Measurements from ENCODE around the gene ARCN1. TPM values are rescaled to one million over a fixed set of nuclear protein-coding genes. Genes with fewer than 3 reads are reported as not detected.

The ARCN1 gene
- total and polyA plus RNA-seq, 7 experiments from 2014 or later, result 71.2 to 170 (median 123) TPM

GRCh38 chr11:118646393-118646792 lies 74.2 kb downstream of the ARCN1 start:
- no peaks in the 10 kb centered on the region for H3K27me3 Mint-ChIP-seq
- intact Hi-C loops (cut with micrococcal nuclease), result no loop called here
- CTCF ChIA-PET, result no interaction called here
- DNase-seq (no peak), ATAC-seq (no peak)
- no peak overlapping the region for H3K27ac Mint-ChIP-seq
- Histone ChIP-seq H3K4me3 (ENCODE audit: low read length) (no peak overlapping the region), H3K4me1 (ENCODE audit: control insufficient read depth in 2 of 2, insufficient read depth in 2 of 2, low read length in 2 of 2) (no peaks in the 10 kb centered on the region), H3K27me3 (ENCODE audit: control insufficient read depth in 2 of 2, insufficient read depth in 2 of 2, low read length in 2 of 2) (no peaks in the 10 kb centered on the region), H3K9me3 (ENCODE audit: control insufficient read depth in 2 of 3, low read length in 3 of 3) (no peaks in the 10 kb centered on the region), H3K36me3 (ENCODE audit: control insufficient read depth in 2 of 3, insufficient read depth in 3 of 3, low read length in 3 of 3) (no peaks in the 10 kb centered on the region), H3K27ac (ENCODE audit: low read depth, low read length) (no peak overlapping the region)
- no peaks in the 10 kb centered on the region for H3K9me3 Mint-ChIP-seq
- H3K4me1 Mint-ChIP-seq, result peaks cover 0 to 2% (median 0%) of the 10 kb centered on the region in 7 donors
- no peak overlapping the region for H3K4me3 Mint-ChIP-seq
- POLR2A ChIA-PET, result interaction anchor here (0.8 kb wide), 1 partner anchor 231 kb away, joined by 3 read pairs; no protein-coding TSS in a partner anchor
- H3K36me3 Mint-ChIP-seq, result peaks cover 0 to 3% (median 0%) of the 10 kb centered on the region in 5 donors

GRCh38 chr11:118648291-118648690 lies 76.1 kb downstream of the ARCN1 start:
- no peaks in the 10 kb centered on the region for H3K9me3 ChIP-seq (ENCODE audit: control insufficient read depth in 2 of 3, low read length in 3 of 3)
- no peak overlapping the region for H3K4me3 Mint-ChIP-seq
- H3K4me1 ChIP-seq (ENCODE audit: control insufficient read depth in 2 of 2, insufficient read depth in 2 of 2, low read length in 2 of 2), result no peaks in the 10 kb centered on the region
- H3K27me3 Mint-ChIP-seq, result no peaks in the 10 kb centered on the region
- no peak overlapping the region for H3K4me3 ChIP-seq (ENCODE audit: low read length)
- H3K9me3 Mint-ChIP-seq, result no peaks in the 10 kb centered on the region
- H3K27me3 ChIP-seq (ENCODE audit: control insufficient read depth in 2 of 2, insufficient read depth in 2 of 2, low read length in 2 of 2), result no peaks in the 10 kb centered on the region
- DNase-seq (no peak), ATAC-seq (no peak)
- no peak overlapping the region for H3K27ac ChIP-seq (ENCODE audit: low read depth, low read length)
- ChIA-PET CTCF (no interaction called here), POLR2A (no interaction called here)
- H3K36me3 Mint-ChIP-seq, result peaks cover 0 to 3% (median 0%) of the 10 kb centered on the region in 5 donors
- peak overlapping the region in 1 of 9 donors; percentile 30 for H3K27ac Mint-ChIP-seq
- H3K4me1 Mint-ChIP-seq, result peaks cover 6 to 13% (median 11%) of the 10 kb centered on the region in 7 donors
- intact Hi-C loops (cut with micrococcal nuclease), result no loop called here
- no peaks in the 10 kb centered on the region for H3K36me3 ChIP-seq (ENCODE audit: control insufficient read depth in 2 of 3, insufficient read depth in 3 of 3, low read length in 3 of 3)

GRCh38 chr11:118649941-118650340 lies 77.7 kb downstream of the ARCN1 start:
- Histone ChIP-seq H3K4me3 (ENCODE audit: low read length) (no peak overlapping the region), H3K27ac (ENCODE audit: low read depth, low read length) (no peak overlapping the region), H3K27me3 (ENCODE audit: control insufficient read depth in 2 of 2, insufficient read depth in 2 of 2, low read length in 2 of 2) (no peaks in the 10 kb centered on the region), H3K9me3 (ENCODE audit: control insufficient read depth in 2 of 3, low read length in 3 of 3) (no peaks in the 10 kb centered on the region), H3K4me1 (ENCODE audit: control insufficient read depth in 2 of 2, insufficient read depth in 2 of 2, low read length in 2 of 2) (no peaks in the 10 kb centered on the region), H3K36me3 (ENCODE audit: control insufficient read depth in 2 of 3, insufficient read depth in 3 of 3, low read length in 3 of 3) (no peaks in the 10 kb centered on the region)
- Mint-ChIP-seq H3K27ac (no peak overlapping the region), H3K27me3 (no peaks in the 10 kb centered on the region), H3K4me3 (no peak overlapping the region), H3K36me3 (peaks cover 0 to under 1% (median 0%) of the 10 kb centered on the region in 5 donors), H3K9me3 (no peaks in the 10 kb centered on the region), H3K4me1 (peaks cover 6 to 13% (median 11%) of the 10 kb centered on the region in 7 donors)
- POLR2A ChIA-PET, result no interaction called here
- DNase-seq (no peak), ATAC-seq (no peak)
- CTCF ChIA-PET, result no interaction called here
- intact Hi-C loops (cut with micrococcal nuclease), result no loop called here

- no peaks in the 10 kb centered on the region for H3K9me3 ChIP-seq (ENCODE audit: control insufficient read depth in 2 of 3, low read length in 3 of 3)
- ChIA-PET CTCF (no interaction called here), POLR2A (no interaction called here)
- H3K4me1 Mint-ChIP-seq, result peaks cover 6 to 13% (median 11%) of the 10 kb centered on the region in 7 donors
- H3K27ac ChIP-seq (ENCODE audit: low read depth, low read length), result no peak overlapping the region
- no peaks in the 10 kb centered on the region for H3K36me3 ChIP-seq (ENCODE audit: control insufficient read depth in 2 of 3, insufficient read depth in 3 of 3, low read length in 3 of 3)
- no peak overlapping the region for H3K4me3 ChIP-seq (ENCODE audit: low read length)
- intact Hi-C loops (cut with micrococcal nuclease), result no loop called here
- no peak overlapping the region for H3K4me3 Mint-ChIP-seq
- no peaks in the 10 kb centered on the region for H3K36me3 Mint-ChIP-seq
- no peaks in the 10 kb centered on the region for H3K27me3 ChIP-seq (ENCODE audit: control insufficient read depth in 2 of 2, insufficient read depth in 2 of 2, low read length in 2 of 2)
- H3K4me1 ChIP-seq (ENCODE audit: control insufficient read depth in 2 of 2, insufficient read depth in 2 of 2, low read length in 2 of 2), result no peaks in the 10 kb centered on the region
- no peaks in the 10 kb centered on the region for H3K9me3 Mint-ChIP-seq
- H3K27me3 Mint-ChIP-seq, result no peaks in the 10 kb centered on the region
- no peak overlapping the region for H3K27ac Mint-ChIP-seq
- no peak for ATAC-seq
- no peak for DNase-seq
Measured at GRCh38 chr11:118650366-118650765, 78.2 kb downstream of the ARCN1 start.

- no peak overlapping the region for H3K27ac Mint-ChIP-seq
- no peak for ATAC-seq
- H3K27me3 Mint-ChIP-seq, result no peaks in the 10 kb centered on the region
- Histone ChIP-seq H3K27ac (ENCODE audit: low read depth, low read length) (no peak overlapping the region), H3K27me3 (ENCODE audit: control insufficient read depth in 2 of 2, insufficient read depth in 2 of 2, low read length in 2 of 2) (no peaks in the 10 kb centered on the region), H3K4me1 (ENCODE audit: control insufficient read depth in 2 of 2, insufficient read depth in 2 of 2, low read length in 2 of 2) (no peaks in the 10 kb centered on the region), H3K36me3 (ENCODE audit: control insufficient read depth in 2 of 3, insufficient read depth in 3 of 3, low read length in 3 of 3) (no peaks in the 10 kb centered on the region), H3K9me3 (ENCODE audit: control insufficient read depth in 2 of 3, low read length in 3 of 3) (no peaks in the 10 kb centered on the region), H3K4me3 (ENCODE audit: low read length) (no peak overlapping the region)
- DNase-seq, result no peak
- no peaks in the 10 kb centered on the region for H3K9me3 Mint-ChIP-seq
- no peak overlapping the region for H3K4me3 Mint-ChIP-seq
- ChIA-PET POLR2A (interaction anchor here (0.7 kb wide), 1 partner anchor 101 kb away, joined by 5 read pairs; no protein-coding TSS in a partner anchor), CTCF (interaction anchor here (0.7 kb wide), 1 partner anchor 280 kb away, joined by 4 read pairs; no protein-coding TSS in a partner anchor)
- intact Hi-C loops (cut with micrococcal nuclease), result no loop called here
- H3K4me1 Mint-ChIP-seq, result peaks cover 6 to 13% (median 11%) of the 10 kb centered on the region in 7 donors
- H3K36me3 Mint-ChIP-seq, result no peaks in the 10 kb centered on the region
Measured at GRCh38 chr11:118651820-118652219, 79.6 kb downstream of the ARCN1 start.

Small RNAs within 50 kb of the gene (microRNA-seq; reads per million reads assigned to microRNA genes)
- not detected for gene MIR6716 (ENCODE audit: borderline microRNAs expressed)

Other genes with a start within 250 kb of the ARCN1 start
- gene CD3D, start 229.7 kb upstream of the ARCN1 start, total RNA-seq, result 100 to 1,000 TPM; 232 to 597 (median 352) TPM
- 1,000 to 10,000 TPM in 1 of 2 donors, 100 to 1,000 TPM in 1; 947 to 1,287 TPM for gene CD3D, start 229.7 kb upstream of the ARCN1 start, polyA plus RNA-seq
- gene CD3G, start 228.1 kb upstream of the ARCN1 start, total RNA-seq, result 100 to 1,000 TPM; 122 to 220 (median 192) TPM
- gene CD3G, start 228.1 kb upstream of the ARCN1 start, polyA plus RNA-seq, result 100 to 1,000 TPM; 333 to 459 TPM
- gene UBE4A, start 212.8 kb upstream of the ARCN1 start, total RNA-seq, result 10 to 100 TPM; 38.4 to 54.5 (median 46.9) TPM
- gene UBE4A, start 212.8 kb upstream of the ARCN1 start, polyA plus RNA-seq, result 10 to 100 TPM; 20.3 to 31.7 TPM
- 100 to 1,000 TPM; 140 to 241 (median 154) TPM for gene ATP5MG, start 170.8 kb upstream of the ARCN1 start, total RNA-seq
- gene ATP5MG, start 170.8 kb upstream of the ARCN1 start, polyA plus RNA-seq, result 100 to 1,000 TPM; 525 to 842 TPM
- gene KMT2A, start 135.9 kb upstream of the ARCN1 start, total RNA-seq, result 100 to 1,000 TPM; 140 to 192 (median 161) TPM
- 10 to 100 TPM; 19.6 to 32.9 TPM for gene KMT2A, start 135.9 kb upstream of the ARCN1 start, polyA plus RNA-seq
- 1 to 10 TPM in 3 of 5 experiments, under 1 TPM in 2; 0.34 to 2.7 (median 1.1) TPM for gene TTC36, start 44.9 kb upstream of the ARCN1 start, total RNA-seq
- gene TTC36, start 44.9 kb upstream of the ARCN1 start, polyA plus RNA-seq, result 1 to 10 TPM in 1 of 2 donors, under 1 TPM in 1; 0.29 to 1.2 TPM
- gene TMEM25, start 41.2 kb upstream of the ARCN1 start, total RNA-seq, result 10 to 100 TPM; 12.1 to 32.8 (median 27.6) TPM
- gene TMEM25, start 41.2 kb upstream of the ARCN1 start, polyA plus RNA-seq, result 10 to 100 TPM; 24.0 to 30.9 TPM
- 10 to 100 TPM in 3 of 5 experiments, 1 to 10 TPM in 2; 5.4 to 16.6 (median 10.4) TPM for gene IFT46, start 6.5 kb upstream of the ARCN1 start, total RNA-seq
- gene IFT46, start 6.5 kb upstream of the ARCN1 start, polyA plus RNA-seq, result 1 to 10 TPM; 6.7 to 7.0 TPM
- 1 to 10 TPM in 4 of 5 experiments, under 1 TPM in 1; 0.68 to 4.9 (median 3.0) TPM for gene PHLDB1, start 35.2 kb downstream of the ARCN1 start, total RNA-seq
- gene PHLDB1, start 35.2 kb downstream of the ARCN1 start, polyA plus RNA-seq, result under 1 TPM; 0.39 to 0.40 TPM
- gene TREH, start 107.2 kb downstream of the ARCN1 start, total RNA-seq, result not detected
- gene TREH, start 107.2 kb downstream of the ARCN1 start, polyA plus RNA-seq, result not detected
- gene DDX6, start 218.8 kb downstream of the ARCN1 start, total RNA-seq, result 100 to 1,000 TPM; 154 to 346 (median 272) TPM
- 100 to 1,000 TPM; 118 to 142 TPM for gene DDX6, start 218.8 kb downstream of the ARCN1 start, polyA plus RNA-seq

Measured in naive thymus-derived CD4-positive, alpha-beta T cell (primary cell).